Bone marrow (tissue), 2 donors: ENCODE measurements around the gene GAL3ST3.
A peak's percentile ranks its signal among the peaks of the same experiment; 100 is the strongest.
"Not testable (repeated sequence)": the region's sequence is repeated elsewhere in the genome, so short reads cannot be mapped to it uniquely, and the experiment has no call there.

Source experiments
- DNase-seq, 2 donors: peaks; one replicate each; lab custom pipeline; 2025; lab: John Stamatoyannopoulos, UW

Gene GAL3ST3

DNA sequence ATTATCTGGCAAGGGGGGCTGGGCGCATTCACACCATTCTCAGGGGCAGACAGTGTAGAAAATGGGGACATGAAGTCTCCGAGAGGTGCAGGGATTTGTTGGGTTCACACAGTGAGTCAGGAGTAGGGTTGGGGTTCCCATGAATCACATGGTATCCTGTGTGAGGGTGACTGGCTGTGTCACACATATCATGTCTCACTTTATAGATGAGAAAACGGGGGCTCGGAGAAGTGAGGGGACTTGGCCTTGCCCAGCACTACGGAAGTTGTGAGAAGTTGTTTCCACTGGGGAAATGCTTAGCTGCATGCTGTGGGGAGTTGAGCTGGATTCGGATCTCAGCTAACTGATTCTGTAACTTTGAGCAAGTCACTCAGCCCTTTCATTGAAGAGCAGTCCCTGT is 4.2 kb downstream of the GAL3ST3 start:
- DNase-seq = no peak

GRCh38 chr11:66042996-66043906 is 5.7 kb downstream of the GAL3ST3 start:
- DNase-seq = no peak

DNA sequence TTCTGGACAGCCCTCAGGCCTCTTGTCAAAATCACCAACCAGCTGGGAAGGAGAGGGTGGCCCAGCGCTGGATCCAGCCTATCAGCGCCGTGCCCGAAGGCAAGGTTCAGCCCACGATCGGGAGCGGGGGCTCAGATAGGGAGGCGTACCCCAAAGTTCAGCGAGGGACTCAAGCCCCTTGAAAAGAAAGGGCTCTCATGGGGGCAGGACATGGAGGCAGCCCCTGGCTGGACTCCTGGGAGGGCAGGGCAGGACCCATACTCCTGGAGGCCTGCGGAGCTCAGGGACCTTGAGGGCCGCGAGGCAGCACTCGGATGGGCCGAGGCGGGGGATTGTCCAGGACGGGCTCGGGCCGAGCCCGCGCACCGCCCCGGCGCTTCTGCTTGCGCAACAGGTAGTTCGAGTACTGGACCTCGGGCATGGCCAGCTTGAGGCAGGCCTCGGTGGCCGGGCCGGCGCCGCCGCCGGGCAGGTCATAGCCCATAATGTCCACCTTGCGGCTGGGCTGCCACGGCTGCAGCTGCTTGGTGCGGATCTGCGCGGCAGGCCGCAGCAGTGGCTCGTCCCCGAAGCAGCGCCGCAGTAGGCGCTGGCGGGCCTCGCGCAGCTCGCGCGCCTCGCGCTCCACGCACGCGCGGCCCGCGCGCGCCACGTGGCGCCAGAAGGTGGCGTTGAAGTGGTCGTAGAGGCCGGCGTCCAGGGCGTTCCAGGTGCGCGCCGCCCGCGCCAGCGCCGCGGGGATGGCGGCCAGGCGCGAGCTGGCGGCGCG is 6.5 kb downstream of the GAL3ST3 start:
- DNase-seq = no peak

GRCh38 chr11:66039765-66040164 is 9.2 kb downstream of the GAL3ST3 start:
- no peak for DNase-seq

- DNase-seq = no peak
Observed at GRCh38 chr11:66037327-66037726, 11.6 kb downstream of the GAL3ST3 start.

DNA sequence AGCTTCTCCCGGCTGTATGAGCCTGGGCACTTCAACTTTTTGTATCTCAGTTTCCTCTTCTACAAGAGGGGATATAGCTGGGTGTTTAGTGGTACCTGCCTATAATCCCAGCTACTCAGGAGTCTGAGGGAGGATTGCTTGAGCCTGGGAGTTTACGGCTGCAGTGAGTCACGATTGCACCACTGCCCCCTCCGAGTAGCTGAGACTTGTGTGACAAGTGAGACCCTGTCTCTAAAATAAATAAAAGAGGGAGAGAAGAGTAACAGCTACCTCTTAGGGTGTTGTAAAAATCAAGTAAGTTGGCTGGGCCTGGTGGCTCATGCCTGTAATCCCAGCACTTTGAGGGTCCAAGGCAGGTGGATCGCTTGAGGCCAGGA is 12.6 kb downstream of the GAL3ST3 start:
- no peak for DNase-seq

GRCh38 chr11:66035653-66036333 is 13.2 kb downstream of the GAL3ST3 start:
- no peak for DNase-seq

- DNase-seq = no peak
Observed at GRCh38 chr11:66032957-66033735, 15.8 kb downstream of the GAL3ST3 start.

DNA sequence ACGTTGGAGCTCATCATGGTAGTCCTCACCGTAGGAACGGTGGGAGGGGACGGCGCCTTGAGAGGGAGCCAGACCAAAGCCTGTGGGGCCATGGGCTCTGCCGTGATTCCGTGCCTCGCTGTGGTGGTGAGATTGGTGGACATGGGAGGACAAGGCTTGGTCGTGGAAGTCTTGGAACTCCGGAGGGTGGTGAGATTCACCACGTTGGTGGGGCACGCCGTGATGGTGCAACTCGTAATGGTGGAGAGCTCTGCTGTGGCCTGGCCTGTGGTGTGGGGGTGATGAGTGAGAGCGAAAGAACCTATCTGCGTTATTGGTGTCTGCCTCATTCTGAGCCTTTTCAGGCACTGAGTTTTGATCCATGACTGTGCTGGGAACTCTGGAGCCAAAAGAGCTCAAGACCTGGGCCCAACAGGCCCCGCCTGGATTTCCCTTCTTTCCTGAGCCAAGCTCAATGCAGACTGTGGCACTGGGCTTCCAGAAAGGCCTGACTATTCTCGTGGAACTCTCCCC is 22.9 kb downstream of the GAL3ST3 start, which contains the start of gene CATSPER1:
Gene CATSPER1, minus strand, starts transcription at position 463 of the 513 bp plus-strand sequence. Its CDS starts 100 bp downstream, at position 363.
- DNase-seq = no peak

- DNase-seq = not testable (repeated sequence)
Observed at GRCh38 chr11:66023186-66023440, 25.8 kb downstream of the GAL3ST3 start.

GRCh38 chr11:66022401-66023185 is 26.4 kb downstream of the GAL3ST3 start:
- peak; percentile 45 to 48 for DNase-seq

DNA sequence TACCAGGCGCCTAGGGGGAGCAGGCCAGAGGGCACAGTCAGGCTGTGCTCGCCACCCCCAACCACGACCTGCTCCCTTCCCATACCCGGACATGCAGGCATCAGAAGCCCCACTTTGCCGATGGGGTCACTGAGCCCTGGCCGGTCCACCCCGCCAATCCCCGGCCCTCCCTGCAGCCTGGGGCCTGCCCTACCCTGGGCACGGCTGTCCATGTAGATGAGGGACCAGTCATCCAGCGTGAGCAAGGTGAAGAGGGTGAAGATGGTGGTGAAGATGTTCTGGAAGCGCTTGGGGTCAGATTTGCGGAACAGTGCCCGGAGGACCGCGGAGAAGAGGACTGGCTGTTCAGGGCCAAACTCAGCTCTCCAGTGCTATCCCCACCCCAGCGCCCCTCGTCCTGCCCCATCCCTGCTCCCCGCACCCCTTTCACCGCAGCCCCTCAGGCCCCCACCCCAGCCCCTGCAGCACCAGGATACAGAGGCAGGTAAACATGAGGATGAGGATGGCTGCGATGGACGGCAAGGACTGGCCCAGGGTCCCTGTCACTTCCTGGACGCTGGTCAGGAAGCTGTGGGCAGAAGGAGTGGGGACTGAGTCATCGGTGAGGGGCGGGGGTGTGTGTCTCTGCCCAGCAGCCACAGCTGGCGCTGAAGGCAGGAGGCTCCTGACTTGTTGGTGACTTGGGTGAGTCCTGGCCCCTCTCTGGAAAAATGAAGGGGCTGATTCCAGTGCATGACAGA is 28.2 kb downstream of the GAL3ST3 start:
- peak; percentile 53 to 78 for DNase-seq

- DNase-seq = no peak
Observed at GRCh38 chr11:66020212-66020611, 28.7 kb downstream of the GAL3ST3 start.

- DNase-seq = no peak
Observed at GRCh38 chr11:66017321-66017720, 31.6 kb downstream of the GAL3ST3 start.

DNA sequence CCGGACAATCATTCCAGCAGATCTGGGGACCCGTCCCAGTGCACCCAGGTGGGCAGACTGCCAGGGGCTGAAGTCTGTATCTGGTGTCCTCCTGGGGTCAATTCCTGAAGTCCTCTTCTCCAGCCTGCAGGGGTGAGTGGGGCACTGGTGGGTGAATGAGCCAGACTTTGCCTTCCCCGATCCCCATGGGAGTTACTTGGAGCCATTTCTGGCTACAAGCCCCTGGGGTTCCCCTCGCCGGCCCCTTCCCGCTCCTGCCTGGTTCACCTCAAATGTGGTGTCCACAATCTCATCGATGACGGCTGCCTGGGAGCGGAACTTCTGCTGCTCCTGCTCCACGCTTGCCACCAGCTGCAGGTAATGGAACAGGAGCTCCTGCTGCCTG is 32.2 kb downstream of the GAL3ST3 start:
- DNase-seq = no peak

DNA sequence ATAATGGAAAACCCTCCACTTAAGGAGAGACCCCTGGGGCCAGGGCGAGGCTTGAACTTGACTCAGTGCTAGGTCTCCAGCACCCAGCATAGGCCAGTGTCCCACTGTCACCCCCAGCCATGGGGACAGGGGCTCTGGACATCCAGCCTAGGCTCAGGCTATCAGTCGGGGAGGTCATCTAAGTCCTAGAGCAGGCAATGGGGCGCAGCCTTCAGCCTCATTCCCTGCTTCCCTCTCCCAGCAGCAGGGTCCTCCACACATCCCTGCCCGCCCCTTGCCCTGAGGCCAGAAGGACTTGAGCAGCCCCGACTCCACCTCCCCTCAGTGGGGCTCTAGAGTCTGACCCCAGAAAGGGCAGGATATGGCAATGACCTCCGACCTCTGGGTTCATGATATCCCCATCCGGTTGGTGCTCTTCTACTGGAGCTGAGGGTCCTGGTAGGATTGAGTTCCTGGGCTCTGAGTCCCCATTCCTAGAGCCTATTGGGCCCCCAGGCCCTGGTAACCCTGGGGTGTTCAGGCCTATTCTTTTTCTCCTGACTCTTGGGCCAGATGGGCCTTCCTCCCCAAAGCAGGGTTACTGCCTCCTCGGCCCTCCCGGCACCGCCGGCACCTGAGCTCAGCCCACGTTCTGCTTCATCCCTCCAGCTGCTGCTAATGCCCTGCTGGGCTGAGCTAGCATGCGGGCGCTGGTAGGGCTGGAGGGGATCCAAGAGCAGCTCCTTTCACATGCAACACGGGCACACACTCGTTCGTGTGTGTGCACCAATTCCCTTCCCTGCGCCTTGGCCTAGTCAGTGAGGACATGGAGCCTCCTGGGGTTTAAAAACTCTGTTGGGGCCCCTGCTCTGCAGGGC is 32.8 kb downstream of the GAL3ST3 start:
- no peak for DNase-seq

GRCh38 chr11:66015454-66015881 is 33.5 kb downstream of the GAL3ST3 start:
- no peak for DNase-seq

DNA sequence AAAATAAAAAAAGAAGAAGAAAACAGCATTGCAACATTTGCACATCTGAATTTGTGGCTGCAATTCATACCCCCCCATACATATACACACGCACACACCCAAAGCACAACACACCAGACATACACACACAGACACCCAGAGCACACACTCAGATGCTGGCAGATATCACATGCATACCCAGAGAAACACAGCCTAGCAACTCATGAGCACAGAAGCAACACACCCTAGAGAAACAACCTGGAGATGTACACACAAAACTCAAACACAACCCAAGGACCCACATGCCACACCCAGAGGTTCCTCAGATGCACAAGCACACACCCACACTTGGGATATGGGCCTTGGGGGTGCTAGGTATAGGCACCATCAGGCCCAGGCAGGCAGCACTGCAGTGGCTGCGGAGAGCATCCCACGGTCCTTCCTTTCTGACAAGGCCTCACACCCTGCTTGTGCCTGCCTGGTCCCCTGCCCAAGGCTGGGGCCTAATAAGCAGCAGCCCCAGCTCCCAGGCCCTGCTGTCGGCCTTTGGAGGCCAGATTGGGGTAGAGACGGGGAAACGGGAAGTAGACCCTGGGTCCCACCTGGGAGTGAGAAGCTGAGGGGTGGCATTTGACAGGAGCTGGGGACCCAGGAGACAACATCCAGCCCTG is 34.0 kb downstream of the GAL3ST3 start:
- DNase-seq = no peak

GRCh38 chr11:66013762-66014100 is 35.2 kb downstream of the GAL3ST3 start:
- no peak for DNase-seq
